Posterior vena cava (tissue), 2 donors: ENCODE data around the gene ELFN1. TPM values are rescaled to one million over a fixed set of nuclear protein-coding genes. Genes with fewer than 3 reads are reported as not detected.

Experiments used
- DNase-seq: peaks from one replicate; pipeline ENCODE4 v3.0.0-alpha.2; 2020; ENCODE audit warnings: low spot score
- intact Hi-C, 2 donors: fragments of 100-400 bp; cut with DNase I; formaldehyde crosslinking; loops; one replicate each; pipeline versions ENCODE4 v1.14.1 to v1.14.2; 2022 to 2023
- total RNA-seq, 2 donors: library from RNA; stranded (reverse); fragmentation: NEBNext Ultra II Directional; extraction: Animal tissue kit (Norgen Biotek cat#: 25700); gene quantifications; one replicate each; pipeline ENCODE4 v1.2.1, GENCODE V29; 2021
- donor health status: DM: yes; HTN: yes; CAD: no.
- donor health status: DM: yes; HTN: yes; CAD: no.

The ELFN1 gene
- total RNA-seq, 2 donors from 2014 or later: 1.2 to 1.8 TPM

DNA sequence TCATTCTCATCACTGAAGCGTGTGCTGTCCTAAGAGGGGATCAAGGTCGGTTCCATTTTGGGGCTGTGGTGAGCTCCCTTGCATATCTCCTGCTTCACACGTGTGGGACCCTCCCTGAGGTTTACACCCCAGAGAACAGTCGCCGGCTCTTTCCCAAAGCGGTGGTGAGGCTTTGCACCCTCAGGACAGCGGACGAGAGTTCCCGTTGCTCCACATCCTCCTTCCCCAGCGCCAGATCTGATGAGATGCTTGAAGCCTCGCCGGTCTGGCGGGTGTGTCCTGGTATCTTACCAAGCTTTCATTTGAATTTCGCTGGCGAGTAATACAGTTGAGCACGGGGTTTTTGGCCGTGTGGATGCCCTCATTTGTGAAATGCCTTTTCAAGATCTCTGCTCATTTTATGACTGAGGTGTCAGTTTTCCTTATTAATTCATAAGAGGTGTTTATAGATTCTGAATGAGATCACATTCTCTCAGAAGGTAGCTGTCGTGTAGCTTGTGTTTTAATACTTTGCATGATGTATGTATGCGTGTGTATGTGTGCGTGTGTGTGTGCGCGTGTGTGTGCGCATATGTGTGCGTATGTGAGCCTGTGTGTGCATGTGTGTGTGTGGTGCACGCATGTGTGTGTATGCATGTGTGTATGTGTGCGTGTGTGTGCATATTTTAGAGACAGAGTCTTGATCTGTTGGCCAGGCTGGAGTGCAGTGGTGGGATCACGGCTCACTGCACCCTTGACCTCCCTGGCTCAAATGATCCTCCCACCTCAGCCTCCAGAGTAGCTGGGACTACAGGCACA lies 30.7 kb downstream of the ELFN1 start:
- intact Hi-C loops: no loop called here
- DNase-seq: peak; percentile 43

DNA sequence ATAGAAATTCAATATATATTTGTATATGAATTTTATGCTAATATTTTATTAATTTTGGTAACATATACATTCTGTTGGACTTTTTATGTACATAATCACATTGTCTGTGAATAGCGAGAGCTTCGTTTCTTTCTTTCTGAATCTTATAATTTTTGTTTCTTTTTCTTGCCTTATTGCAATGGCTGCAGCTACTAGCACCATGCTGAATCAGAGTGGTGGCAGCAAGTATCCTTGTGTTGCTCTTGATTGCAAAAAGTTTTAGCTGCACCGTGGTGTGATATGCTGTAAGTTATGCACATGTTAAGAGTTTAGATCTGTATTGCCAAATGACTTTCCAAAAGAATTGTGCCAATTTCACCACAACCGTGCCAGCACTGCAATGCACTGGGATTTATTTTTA lies 32.6 kb downstream of the ELFN1 start:
- intact Hi-C loops: no loop called here
- no peak for DNase-seq

DNA sequence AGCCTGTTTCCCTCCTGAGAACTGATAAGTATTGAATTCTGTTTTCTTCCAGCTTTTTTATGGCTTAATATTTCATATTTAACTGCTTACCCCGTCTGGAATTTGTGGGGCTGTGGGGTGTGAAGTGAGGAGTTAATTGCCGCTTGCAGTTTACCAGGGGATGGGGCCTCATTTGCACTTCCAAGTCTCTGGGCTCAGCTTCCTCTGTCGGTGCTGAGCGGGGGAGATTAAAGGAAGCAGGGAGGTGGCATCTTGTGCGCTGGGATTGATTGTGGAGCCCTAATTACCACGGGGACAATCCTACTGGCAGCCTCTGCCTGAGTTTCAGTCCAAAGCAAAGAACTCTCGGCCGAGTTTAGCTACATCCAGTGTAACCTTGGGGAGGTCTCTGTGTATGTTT lies 33.4 kb downstream of the ELFN1 start:
- intact Hi-C loops: no loop called here
- no peak for DNase-seq

DNA sequence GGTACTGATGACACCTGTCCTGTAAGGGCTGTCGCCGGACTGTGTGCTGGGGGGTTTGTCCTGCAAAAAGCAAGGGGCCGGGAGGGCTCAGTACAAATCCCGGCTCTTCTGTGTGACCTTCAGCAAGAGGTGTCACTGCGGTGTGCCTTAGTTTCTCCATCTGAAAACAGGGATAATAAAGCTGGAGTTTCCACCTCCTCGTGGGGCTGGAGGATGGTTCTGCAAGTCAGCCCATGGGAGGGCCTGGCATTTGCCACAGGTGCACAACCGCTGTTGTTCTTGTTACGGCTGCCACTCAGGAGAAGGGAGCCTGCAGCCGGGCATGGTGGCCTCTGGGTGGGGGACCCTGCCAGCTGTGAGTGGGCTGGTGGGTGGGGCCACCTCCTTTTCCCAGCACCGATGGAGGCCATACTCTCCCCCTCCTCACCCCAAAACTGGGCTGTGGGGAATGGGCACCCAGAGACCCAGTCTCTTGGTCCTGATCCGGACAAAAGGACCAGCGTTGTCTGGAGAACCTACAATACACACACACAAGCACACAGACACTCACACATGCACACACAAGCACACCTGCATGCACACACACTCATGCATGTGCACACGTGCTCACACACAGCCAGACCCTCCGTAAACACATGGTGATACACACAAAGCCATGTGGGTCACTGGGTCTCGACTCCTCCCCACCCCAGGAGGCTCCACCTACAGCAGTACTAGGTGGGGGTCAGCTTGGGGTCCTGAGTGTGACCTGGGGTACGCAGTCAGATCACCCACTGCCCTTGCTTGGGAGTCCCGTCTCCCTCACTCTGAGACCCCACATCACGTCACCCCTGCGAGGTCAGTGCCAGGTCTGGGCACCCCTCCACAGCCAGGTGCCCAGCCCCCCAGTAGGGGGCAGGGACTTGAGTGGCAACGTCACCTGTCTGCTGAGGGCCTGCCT lies 34.1 kb downstream of the ELFN1 start:
- peak; percentile 62 for DNase-seq
- intact Hi-C loops: no loop called here

DNA sequence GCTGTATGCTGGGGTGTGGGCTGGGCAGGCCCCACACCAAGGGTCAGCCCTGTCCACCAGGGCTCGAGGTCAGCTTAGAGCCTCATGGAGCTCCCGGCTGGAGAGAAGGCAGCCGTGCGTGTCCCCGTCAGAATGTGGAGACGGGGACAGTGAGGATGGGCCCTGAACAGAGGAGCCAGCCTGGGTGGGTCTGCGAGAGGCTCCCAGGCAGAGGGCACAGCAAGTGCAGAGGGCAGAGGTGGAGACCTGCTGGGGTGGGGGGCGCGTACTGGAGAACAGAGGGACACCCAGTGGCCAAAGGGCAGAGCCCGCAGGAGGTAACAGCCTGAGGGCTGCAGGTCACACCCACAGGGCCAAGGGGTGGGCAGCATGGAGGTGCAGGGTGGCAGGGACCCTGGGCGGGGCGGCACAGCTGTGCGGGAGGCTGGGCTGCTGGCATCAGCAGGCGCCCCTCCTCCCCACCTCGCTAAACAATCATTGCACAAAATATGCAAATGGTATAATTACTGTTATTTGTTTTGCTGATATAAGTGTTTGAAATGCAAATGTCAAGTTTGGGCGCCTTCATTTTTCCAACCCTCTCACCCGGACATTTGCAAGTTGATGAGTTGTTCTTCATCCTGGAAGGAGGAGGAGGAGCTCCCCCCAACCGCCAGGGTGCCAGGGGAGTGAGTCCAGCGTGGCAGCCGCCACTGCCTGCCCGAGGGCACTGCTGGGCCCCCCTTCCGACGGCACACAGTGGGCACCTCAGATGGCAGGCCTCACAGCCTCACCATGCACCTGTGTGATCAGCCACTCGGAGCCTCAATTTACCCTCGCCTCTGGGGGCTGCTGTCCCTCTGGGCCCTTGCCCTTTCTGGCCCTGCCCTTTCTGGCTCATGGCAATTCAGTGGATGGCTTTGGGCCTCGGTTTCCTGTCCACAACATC lies 35.0 kb downstream of the ELFN1 start:
- intact Hi-C loops: no loop called here
- peak; percentile 66 for DNase-seq

DNA sequence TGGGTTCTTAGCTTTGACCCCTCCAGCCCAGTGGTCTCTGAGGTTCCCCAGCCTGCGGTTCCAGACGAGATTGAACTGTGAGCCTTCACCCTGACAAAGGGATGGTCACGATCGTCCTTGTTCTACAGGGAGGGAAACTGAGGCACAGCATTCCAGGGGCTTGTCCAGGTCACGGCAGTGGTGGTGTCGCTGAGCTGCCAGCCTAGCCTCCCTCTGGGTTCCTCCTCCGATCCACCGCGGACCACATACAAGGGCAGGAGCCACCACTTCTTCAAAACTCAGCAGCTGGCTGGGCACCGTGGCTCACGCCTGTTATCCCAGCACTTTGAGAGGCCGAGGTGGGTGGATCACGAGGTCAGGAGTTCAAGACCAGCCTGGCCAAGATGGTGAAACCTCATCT lies 35.8 kb downstream of the ELFN1 start:
- peak; percentile 62 for DNase-seq
- intact Hi-C loops: no loop called here

DNA sequence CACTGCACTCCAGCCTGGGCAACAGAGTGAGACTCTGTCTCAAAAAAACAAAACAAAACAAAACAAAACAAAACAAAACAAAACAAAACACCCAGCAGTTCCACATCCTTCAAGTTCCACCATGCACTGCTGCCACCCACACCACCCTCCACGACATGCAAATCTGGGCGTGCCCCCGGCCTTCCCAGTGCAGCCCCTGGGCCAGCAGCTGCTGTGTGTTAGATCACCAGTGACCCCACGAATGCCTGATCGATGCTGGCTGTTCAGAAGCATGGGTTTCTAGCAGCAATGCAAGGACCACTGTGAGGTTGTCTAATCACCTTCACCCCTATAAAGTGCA lies 36.3 kb downstream of the ELFN1 start:
- DNase-seq: peak; percentile 61
- intact Hi-C loops: no loop called here

DNA sequence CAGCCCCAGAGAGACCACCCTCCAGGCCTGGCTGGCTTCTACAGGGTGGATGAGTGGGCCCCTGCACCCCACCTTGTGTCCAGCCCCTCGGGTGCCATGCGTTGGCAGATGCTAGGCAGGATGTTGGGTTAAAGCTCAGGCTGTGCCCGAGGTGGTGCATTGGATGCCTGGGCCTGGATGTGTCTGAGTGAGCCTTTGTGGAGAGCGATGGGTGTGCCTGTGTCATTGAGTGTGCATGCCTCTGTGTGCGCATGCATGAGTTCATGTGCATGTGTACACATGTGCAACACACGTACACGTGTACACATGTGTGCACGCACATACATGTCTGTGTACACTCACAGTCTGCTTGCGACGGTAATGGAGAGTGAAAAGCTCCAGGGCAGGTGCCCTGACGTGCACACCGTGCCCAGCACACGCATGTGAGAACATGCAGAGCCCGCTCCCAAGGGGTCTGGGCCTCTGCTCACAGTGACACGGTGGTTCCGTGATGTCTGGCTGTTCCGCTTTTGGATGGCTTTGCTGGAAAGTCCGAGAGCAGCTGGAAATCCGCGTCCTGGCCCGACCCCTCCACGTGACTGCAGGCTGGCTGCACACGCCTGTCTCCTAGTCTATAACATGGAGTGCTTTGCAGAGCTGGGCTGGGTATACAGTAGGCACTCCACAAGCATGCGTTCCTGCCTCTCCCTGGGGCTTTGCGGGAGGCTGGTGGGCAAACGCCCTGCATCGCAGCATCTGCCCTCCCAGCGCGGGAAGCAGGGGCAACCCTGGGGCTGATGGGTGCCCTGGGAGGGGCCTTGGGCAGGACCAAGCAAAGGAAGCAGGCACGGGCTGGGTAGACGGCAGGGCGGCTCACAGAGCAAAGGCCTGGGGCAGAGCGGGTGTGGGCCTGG lies 36.9 kb downstream of the ELFN1 start:
- DNase-seq: peak; percentile 66
- intact Hi-C loops: no loop called here

DNA sequence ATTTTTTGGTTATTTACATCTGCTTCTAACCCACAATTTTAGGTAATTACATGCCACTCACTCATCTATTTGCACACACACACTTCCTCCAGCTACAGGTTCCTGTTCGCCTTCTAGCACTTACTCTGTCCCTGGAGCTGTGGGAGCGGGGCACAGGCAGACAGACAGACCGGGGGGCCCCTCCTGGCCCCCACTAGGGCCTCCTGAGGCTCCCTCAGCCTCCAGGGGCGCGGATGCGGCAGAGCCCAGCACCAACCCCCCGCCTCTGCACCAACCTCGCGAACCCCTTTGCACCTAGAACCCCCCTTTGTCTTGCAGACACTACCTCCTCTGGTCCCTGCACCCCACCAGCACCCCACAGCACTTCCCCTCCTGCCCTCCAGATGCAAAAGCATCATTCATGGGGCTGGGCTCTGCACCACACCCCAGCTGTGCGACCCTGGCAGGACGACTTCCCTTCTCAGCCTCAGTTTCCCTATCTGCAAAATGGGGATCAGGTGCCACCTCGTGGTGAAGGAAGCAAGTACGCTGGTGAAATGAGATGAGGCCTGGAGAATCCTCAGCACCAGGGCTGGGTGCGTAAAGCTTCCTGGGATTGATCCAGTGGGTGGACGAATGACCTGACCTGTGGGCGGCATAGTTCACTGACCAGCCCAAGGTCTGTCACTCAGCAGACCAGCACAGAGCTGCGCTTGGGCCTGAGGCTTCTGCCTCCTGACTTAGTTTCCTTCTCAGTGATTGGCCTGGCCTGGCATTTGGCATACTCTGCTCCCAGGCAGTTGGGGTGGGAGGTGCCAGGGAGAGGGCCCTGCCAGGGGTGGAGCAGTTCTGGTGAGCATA lies 37.9 kb downstream of the ELFN1 start:
- DNase-seq: no peak
- intact Hi-C loops: no loop called here

DNA sequence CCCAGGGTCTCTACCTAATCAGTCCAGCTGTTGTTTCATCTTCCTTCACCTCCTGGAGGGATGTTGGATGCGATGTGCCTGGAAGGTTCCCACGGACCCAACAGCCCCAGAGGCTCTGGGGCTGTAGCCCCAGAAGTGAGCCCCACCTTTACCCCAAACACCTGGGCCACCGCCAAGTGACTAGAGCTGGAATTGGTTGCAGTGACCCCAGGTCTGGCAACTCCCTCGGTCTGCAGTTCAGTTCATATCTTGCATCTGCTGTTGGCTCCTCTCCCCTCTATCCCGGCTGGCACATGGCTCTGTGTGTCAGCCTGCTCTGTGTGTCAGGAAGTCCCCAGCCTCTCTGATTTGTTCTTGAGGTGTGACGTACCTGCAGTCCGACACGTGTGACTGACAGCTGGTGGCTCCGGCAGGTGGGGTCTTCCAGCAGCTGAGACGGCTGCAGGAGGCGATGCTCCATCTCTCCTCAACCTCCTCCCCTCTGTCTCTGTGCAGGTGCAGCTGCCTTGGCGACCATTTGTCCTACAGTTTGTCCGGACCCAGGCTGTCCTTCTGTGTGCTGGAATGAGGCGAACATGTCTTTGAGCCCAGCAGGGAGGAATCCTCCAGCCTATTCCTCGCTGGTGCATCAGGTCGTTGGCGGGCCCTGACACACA lies 38.6 kb downstream of the ELFN1 start:
- peak; percentile 54 for DNase-seq
- intact Hi-C loops: no loop called here

DNA sequence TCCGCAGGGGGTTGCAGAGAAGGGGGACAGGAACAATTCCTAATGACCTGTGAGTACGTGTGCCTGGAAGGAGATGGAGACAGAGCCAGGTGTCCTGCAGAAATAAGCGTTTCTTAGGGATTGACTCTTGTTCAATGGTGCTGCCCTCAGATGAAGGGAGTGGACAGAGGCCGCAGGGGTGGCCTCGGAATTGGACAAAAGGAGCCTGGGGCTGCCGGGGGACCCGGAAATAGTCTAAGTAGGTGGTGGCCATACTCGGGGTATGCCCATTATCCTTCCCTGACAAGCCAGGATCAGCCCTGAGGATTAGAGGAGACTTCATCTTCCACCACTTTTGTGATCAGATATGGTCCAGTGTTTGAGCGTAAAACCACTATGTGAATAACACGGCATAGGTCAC lies 39.2 kb downstream of the ELFN1 start:
- DNase-seq: no peak
- intact Hi-C loops: no loop called here

DNA sequence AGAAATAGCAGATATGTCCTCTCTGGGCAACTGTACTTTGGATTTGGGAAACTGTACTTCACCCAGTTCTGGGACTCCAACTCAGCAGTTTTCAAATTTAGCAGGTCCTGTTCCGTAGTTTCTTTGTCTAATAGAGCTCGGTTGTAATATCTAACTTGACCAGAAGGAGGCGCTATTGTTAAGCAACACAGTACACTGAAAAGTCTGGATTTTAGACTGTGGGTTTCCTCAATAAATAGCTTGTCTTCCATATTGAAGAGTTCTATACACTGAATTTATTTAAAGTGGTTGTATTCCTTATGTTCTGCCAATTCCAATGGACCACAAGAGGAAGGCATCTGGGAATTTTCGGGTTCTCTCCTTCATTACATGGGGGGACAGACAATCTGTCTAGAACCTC lies 39.8 kb downstream of the ELFN1 start:
- intact Hi-C loops: no loop called here
- DNase-seq: no peak

DNA sequence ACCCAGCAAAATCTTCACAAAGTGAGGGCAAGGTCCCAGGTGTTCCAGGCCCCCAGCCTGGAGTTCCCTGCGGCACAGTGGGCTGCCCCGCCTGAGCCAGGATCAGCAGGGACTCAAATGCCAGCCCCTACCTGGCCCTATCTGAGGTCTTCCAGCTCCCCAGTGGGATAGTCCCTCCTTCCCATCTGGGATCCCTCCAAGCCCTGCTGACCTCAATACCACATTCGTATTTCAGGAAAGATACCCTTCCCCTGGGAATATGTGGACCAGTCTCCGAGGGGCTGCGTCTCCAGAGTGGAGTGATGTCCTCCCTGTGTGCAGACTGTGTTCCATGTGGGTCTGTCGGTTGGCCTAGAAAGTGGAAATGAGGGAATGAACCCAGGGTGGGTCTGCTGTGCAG lies 40.9 kb downstream of the ELFN1 start:
- intact Hi-C loops: no loop called here
- DNase-seq: peak; percentile 44

DNA sequence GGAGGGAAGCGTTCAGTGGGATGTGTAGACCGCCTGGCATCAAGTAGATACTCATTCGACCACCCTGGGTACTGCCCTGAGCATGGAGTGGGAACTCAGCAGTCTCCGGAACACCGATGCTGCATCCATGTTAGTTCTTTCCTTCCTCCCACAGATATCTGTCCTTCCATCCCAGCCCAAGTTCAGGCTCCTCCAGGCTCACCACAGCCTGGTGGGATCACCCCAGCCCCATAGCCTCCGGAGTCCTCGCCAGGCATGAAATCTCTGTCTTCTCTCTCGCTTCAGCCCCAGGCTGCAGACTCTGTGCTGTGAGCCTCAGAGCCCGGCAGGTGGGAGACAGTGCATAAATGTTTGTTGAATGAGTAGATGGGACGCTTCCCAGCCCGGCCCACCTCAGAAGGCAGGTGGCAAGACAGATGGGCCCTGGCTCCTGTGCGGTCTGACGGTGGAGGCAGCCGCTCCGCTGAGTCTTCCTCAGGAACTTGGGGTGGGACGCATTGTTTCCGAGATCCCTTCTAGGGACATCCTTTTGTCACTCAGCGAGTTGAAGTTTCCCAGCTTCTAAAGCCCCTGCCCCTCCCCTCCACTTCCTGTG lies 42.9 kb downstream of the ELFN1 start:
- no peak for DNase-seq
- intact Hi-C loops: no loop called here

DNA sequence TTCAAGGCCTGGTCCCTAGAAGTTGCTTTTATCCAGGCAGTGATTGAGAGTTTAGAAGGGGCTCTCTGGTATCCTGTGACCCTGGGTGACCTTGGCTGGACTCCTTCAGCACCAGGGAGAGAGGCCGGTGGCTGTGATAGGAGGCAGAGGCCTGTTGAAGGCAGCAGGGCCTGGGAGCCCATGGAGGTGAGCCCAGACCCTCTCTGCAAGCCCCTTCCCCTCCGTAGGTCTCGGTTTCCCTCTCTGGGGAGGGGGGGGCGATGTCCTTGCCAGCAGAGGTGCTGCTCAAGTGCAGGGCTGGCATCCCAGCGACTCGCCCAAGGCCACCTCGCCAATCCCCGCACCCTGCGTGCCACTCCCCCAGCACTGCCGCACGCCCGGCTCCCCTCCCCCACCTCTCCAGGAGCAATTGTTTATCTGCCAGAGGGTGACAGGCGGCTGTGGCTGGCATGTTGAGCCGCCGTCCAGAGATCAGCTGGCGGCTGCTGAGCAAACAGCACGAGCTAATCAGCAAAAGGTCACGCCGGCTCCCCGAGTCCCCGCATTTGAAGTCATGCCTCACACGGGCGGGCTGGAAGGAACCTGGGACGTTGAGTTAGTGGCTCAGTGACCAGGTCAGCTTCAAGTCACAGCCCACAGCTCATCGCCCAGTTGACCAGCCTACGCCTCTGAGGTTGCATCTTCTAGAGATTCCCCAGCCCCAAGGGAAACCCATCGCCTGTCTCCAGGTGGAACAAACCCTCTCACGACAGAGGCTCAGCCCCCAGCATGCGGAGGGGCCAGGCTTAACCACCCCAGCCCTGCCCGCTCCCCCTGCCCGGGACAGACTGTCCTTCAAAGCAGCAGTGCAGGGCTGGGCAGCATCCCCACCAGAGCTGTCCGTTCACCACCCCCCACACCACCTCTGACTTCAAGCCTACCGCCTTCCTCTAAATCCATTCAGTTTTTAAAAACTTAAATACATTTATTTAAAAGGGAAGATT lies 43.7 kb downstream of the ELFN1 start:
- intact Hi-C loops: no loop called here
- DNase-seq: no peak
